ENCODE results near the gene IFT172. TPM values are rescaled to one million over a fixed set of nuclear protein-coding genes. Genes with fewer than 3 reads are reported as not detected.
A peak's percentile ranks its signal among the peaks of the same experiment; 100 is the strongest.

The IFT172 gene
- total and polyA plus RNA-seq, 2 donors (not counting 3 experiments of a cell fraction or from before 2014, with no cell fraction given) = 29.4 to 34.1 TPM

GRCh38 chr2:27537287-27537686, 47.7 kb upstream of the IFT172 start:
- no peaks in the 10 kb centered on the region for H3K27me3 ChIP-seq (ENCODE audit: control insufficient read depth in 2 of 2, insufficient read depth in 2 of 2, low read length in 2 of 2)
- CTCF ChIA-PET = interaction anchor here (0.8 to 1.3 kb wide), 3 partner anchors 9 to 49 kb away, joined by 3 read pairs; no protein-coding TSS in a partner anchor
- peak; percentile 46 for DNase-seq (ENCODE audit: low read depth, low spot score)

More at GRCh38 chr2:27537287-27537686, 47.7 kb upstream of the IFT172 start:
- no peak for TF ChIP-seq MAX (IDR thresholded peaks at IDR 0.05; ENCODE audit: insufficient read depth, insufficient read length)
- TF ChIP-seq JUN (IDR thresholded peaks at IDR 0.05; ENCODE audit: borderline replicate concordance, insufficient read depth, insufficient read length, low read depth) = no peak
- no peak for TF ChIP-seq POLR2AphosphoS5 (IDR thresholded peaks at IDR 0.05; ENCODE audit: insufficient read depth, low read depth, low read length)
- TF ChIP-seq POLR2A (IDR thresholded peaks at IDR 0.05; ENCODE audit: low read depth, low read length) = no peak
- no peak for TF ChIP-seq EZH2 (IDR thresholded peaks at IDR 0.05; ENCODE audit: borderline replicate concordance, low read depth, low read length, severe bottlenecking)
- no peak for TF ChIP-seq GATA2 (IDR thresholded peaks at IDR 0.05; ENCODE audit: insufficient read depth, insufficient read length, low read depth, low read length)
- no peak for TF ChIP-seq FOS (IDR thresholded peaks at IDR 0.05; ENCODE audit: borderline replicate concordance, insufficient read depth, low read length)
- no peak for TF ChIP-seq CTCF (IDR thresholded peaks at IDR 0.05; ENCODE audit: extremely low read depth in 1 of 2, insufficient read depth in 1 of 2, low read depth in 1 of 2, low read length in 2 of 2)
- no peak for TF ChIP-seq MYC (IDR thresholded peaks at IDR 0.05; ENCODE audit: low read depth, low read length)
- no peak overlapping the region for H3K9ac ChIP-seq (replicated peaks; ENCODE audit: extremely low read depth, insufficient read depth, low read length)
- no peak overlapping the region for H2AFZ ChIP-seq (ENCODE audit: low read depth, low read length)
- no peak overlapping the region for H3K4me2 ChIP-seq (ENCODE audit: insufficient read depth, low read length)
- no peak overlapping the region for H3K4me3 ChIP-seq (replicated peaks in 1 of 3; ENCODE audit: insufficient read depth in 1 of 3, low read depth in 1 of 3, low read length in 3 of 3)
- POLR2A ChIA-PET = no interaction called here
- no peaks in the 10 kb centered on the region for H3K4me1 ChIP-seq (ENCODE audit: control insufficient read depth, extremely low read depth, insufficient read depth, low read length)
- intact Hi-C loops (cut with micrococcal nuclease) = no loop called here
- no peaks in the 10 kb centered on the region for H3K36me3 ChIP-seq (ENCODE audit: control insufficient read depth in 2 of 2, extremely low read depth in 1 of 2, insufficient read depth in 2 of 2, low read length in 2 of 2)
- no peaks in the 10 kb centered on the region for H3K9me1 ChIP-seq (replicated peaks; ENCODE audit: control insufficient read depth, extremely low read depth, insufficient read depth, low read length)
- no peaks in the 10 kb centered on the region for H3K9me3 ChIP-seq (replicated peaks; ENCODE audit: control insufficient read depth, insufficient read depth, low read length)
- no peaks in the 10 kb centered on the region for H3K79me2 ChIP-seq (ENCODE audit: control insufficient read depth, insufficient read depth, low read length)
- no peak overlapping the region for H3K27ac ChIP-seq (ENCODE audit: insufficient read depth, low read depth, low read length)
- H4K20me1 ChIP-seq (replicated peaks; ENCODE audit: control insufficient read depth, extremely low read depth, insufficient read depth, low read length) = no peaks in the 10 kb centered on the region
- no peak for FAIRE-seq
- dilution Hi-C loops (cut with MboI; ENCODE audit: extremely low pct_ligation_motif_present, low sequenced_read_pairs) = no loop called here
- BruUV-seq (replicated peaks) = no TSS peak
